Measurements from ENCODE around the gene ZNF692. TPM values are rescaled to one million over a fixed set of nuclear protein-coding genes. Genes with fewer than 3 reads are reported as not detected.

ZNF692 gene
- polyA plus RNA-seq, 1 experiment = 19.5 TPM

DNA sequence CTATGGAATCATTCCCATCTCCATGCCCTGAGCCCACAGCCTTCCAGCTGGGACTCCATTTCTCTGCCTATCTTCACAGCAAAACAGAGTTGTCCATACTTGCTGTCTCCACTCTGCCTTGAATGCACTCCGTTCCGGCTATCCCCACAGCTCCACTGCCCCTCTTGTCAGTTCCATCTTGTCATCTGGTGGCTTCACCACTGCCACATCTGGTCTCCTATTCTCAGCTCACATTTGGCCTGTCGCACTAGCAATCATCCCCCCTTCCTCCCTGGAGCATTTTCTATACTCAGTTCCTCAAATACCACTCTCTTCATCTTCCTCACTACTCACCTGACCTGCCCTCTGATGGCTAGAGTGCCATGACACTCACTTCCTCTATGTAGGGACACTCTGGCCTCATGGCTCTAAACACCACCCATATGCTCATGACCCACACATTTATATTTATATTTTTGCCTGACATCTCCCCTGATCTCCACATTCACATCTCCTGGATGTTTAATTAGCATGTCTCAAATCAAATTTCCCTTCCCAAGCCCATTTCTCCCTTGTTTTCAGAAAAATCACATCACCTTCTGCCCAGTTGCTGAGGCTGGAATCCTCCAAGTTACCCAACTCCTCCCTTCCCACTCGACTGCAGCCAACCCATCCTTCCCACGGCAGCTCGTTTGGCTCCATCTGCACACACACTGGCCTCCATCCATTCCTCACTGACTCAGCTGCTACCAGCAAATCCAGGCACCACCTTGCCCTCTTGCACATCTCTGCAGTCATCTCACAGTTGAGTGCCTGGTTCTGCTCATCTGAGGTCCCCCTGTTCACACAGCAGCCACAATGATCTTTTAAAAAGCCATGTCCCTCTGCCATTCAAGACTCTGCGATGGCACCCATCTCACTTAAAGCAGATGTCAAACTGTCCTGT, 6.1 kb downstream of the ZNF692 start:
- Histone ChIP-seq H3K27me3 (ENCODE audit: control insufficient read depth, insufficient read depth, low read length) (no peaks in the 10 kb centered on the region), H3K4me3 (ENCODE audit: low read depth, low read length) (no peak overlapping the region), H3K36me3 (ENCODE audit: control insufficient read depth, insufficient read depth, low read length) (peaks cover 22% of the 10 kb centered on the region)
- TF ChIP-seq CTCF (IDR thresholded peaks at IDR 0.05; ENCODE audit: insufficient read depth, low read depth, low read length) = no peak
- no peak for DNase-seq (ENCODE audit: low read depth)
- POLR2A ChIA-PET = no interaction called here
- CTCF ChIA-PET = interaction anchor here (2.0 kb wide), 1 partner anchor 11 kb away, joined by 8 read pairs; no protein-coding TSS in a partner anchor

DNA sequence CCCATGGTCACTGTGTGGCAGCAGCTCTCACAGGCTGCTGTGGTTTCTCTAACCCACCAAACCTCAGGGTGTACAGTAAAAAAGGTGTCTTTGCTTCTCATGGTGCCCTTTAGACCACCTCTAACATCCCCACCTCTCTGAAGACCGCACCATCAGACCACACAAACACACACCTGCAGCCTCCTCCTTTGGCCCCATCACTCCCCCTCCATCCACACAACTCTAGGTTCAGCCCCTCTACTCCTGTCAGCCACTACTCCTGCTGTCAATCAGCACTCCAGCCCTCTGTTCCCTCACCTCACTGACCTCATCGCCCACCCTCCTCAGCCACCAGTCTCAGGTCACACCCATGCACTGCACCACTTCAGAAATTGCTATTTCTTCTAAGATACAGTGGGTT, 7.5 kb downstream of the ZNF692 start:
- POLR2A ChIA-PET = no interaction called here
- H3K27me3 ChIP-seq (ENCODE audit: control insufficient read depth, insufficient read depth, low read length) = no peaks in the 10 kb centered on the region
- DNase-seq (ENCODE audit: low read depth) = no peak
- CTCF ChIA-PET = no interaction called here
- H3K36me3 ChIP-seq (ENCODE audit: control insufficient read depth, insufficient read depth, low read length) = peaks cover 29% of the 10 kb centered on the region
- no peak for TF ChIP-seq CTCF (IDR thresholded peaks at IDR 0.05; ENCODE audit: insufficient read depth, low read depth, low read length)
- no peak overlapping the region for H3K4me3 ChIP-seq (ENCODE audit: low read depth, low read length)

DNA sequence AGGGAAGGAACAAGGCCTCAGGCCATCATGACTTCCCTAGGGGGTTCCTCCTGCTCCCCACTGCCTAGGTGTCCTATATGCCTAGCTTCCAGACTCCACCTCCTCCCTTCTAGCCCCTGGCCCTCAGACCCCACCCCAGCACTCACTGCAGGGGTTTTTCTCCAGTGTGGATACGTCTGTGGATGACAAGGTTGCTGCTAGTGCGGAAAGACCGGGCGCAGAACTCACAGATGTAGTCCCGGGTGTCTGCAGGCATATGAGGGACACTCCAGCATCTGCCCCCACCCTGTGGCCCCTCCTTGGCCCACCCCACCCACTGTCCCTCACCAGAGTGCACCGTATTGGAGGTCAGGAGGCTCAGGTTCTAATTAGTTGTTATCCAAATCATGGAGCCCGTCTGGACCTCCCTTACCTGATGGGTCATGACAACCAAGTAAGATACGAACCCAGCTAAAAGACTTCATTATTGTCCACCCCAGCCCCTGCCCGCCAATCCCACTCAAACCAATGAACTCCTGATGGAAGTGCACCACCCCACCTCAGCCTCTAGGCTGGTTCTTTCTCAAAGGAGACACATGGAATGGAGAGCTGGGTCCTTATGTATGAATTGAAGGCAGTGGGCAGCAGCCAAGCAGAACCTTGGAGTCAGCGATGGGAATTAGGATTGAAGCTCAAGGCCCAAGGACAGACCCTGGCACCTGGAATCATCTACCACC, 8.2 kb downstream of the ZNF692 start:
- no peak for DNase-seq (ENCODE audit: low read depth)
- ChIA-PET CTCF (interaction anchor here (1.0 kb wide), 1 partner anchor 57 kb away, joined by 3 read pairs; no protein-coding TSS in a partner anchor), POLR2A (no interaction called here)
- H3K27me3 ChIP-seq (ENCODE audit: control insufficient read depth, insufficient read depth, low read length) = no peaks in the 10 kb centered on the region
- TF ChIP-seq CTCF (IDR thresholded peaks at IDR 0.05; ENCODE audit: insufficient read depth, low read depth, low read length) = no peak
- no peak overlapping the region for H3K4me3 ChIP-seq (ENCODE audit: low read depth, low read length)
- H3K36me3 ChIP-seq (ENCODE audit: control insufficient read depth, insufficient read depth, low read length) = peaks cover 32% of the 10 kb centered on the region

DNA sequence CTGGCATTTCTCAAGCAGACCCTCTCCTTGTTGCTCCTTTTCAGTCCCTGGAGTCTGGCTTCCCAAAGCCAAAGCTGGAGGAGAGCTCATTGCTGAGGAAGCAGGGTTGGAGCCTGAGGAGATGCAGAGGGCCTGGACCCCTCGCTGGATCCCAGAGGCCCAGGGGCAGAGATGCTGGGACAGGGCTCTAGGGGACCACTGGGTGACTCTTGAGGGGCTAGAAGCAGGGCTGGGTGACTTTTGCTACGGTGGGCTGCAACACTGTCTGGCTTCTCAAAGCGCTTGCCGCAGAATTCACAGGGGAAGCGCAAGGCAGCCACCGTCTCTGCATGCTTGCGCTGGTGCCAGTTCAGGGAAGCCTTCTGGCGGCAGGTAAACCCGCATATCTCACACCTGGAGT, 8.8 kb downstream of the ZNF692 start:
- Histone ChIP-seq H3K27me3 (ENCODE audit: control insufficient read depth, insufficient read depth, low read length) (no peaks in the 10 kb centered on the region), H3K36me3 (ENCODE audit: control insufficient read depth, insufficient read depth, low read length) (peaks cover 33% of the 10 kb centered on the region), H3K4me3 (ENCODE audit: low read depth, low read length) (no peak overlapping the region)
- no peak for TF ChIP-seq CTCF (IDR thresholded peaks at IDR 0.05; ENCODE audit: insufficient read depth, low read depth, low read length)
- no peak for DNase-seq (ENCODE audit: low read depth)
- ChIA-PET POLR2A (no interaction called here), CTCF (interaction anchor here (1.0 kb wide), 1 partner anchor 58 kb away, joined by 3 read pairs; no protein-coding TSS in a partner anchor)

DNA sequence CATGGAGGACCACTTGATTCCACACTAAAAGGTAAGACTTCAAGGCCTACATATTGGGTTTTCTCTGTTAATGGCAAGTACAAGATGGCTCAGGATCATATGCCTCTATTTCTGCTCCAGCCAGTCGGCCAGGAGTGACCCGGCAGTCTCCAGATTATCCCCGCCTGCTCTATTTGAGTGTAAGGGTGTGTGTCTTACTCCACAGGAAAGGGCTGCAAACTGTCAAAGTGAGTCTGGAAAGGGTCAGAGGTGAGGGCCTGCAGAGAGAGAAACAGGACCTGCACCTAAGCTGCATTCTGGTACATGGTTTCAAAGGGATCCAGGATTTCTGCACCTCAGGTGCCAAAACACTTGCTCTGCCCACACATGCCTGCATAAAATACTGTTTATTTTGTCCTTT, 9.2 kb downstream of the ZNF692 start:
- ChIA-PET CTCF (no interaction called here), POLR2A (no interaction called here)
- Histone ChIP-seq H3K36me3 (ENCODE audit: control insufficient read depth, insufficient read depth, low read length) (peaks cover 32% of the 10 kb centered on the region), H3K4me3 (ENCODE audit: low read depth, low read length) (no peak overlapping the region), H3K27me3 (ENCODE audit: control insufficient read depth, insufficient read depth, low read length) (no peaks in the 10 kb centered on the region)
- TF ChIP-seq CTCF (IDR thresholded peaks at IDR 0.05; ENCODE audit: insufficient read depth, low read depth, low read length) = no peak
- no peak for DNase-seq (ENCODE audit: low read depth)

All from BJ (cell line).